ENCODE measurements around the gene HECTD1.

DNA sequence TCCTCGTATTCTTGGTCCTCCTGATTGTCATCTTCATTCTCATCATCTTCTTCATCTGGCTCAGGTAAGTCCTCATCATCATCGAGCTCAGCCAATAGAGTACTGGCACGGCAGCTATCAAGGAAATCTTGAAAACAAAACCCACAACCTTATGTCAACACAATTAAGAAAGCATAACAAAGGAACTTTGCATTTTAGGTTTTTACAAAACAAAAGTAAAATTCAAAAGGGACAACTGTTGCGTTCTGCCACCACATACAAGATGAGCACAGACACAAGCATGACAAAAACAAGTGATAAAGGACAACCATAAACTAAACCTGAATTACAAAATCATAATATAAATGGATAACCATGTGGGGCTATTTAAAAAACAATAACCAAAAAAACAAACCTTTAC is 84.7 kb downstream of the HECTD1 start:
- TF ChIP-seq, protein P1, sequence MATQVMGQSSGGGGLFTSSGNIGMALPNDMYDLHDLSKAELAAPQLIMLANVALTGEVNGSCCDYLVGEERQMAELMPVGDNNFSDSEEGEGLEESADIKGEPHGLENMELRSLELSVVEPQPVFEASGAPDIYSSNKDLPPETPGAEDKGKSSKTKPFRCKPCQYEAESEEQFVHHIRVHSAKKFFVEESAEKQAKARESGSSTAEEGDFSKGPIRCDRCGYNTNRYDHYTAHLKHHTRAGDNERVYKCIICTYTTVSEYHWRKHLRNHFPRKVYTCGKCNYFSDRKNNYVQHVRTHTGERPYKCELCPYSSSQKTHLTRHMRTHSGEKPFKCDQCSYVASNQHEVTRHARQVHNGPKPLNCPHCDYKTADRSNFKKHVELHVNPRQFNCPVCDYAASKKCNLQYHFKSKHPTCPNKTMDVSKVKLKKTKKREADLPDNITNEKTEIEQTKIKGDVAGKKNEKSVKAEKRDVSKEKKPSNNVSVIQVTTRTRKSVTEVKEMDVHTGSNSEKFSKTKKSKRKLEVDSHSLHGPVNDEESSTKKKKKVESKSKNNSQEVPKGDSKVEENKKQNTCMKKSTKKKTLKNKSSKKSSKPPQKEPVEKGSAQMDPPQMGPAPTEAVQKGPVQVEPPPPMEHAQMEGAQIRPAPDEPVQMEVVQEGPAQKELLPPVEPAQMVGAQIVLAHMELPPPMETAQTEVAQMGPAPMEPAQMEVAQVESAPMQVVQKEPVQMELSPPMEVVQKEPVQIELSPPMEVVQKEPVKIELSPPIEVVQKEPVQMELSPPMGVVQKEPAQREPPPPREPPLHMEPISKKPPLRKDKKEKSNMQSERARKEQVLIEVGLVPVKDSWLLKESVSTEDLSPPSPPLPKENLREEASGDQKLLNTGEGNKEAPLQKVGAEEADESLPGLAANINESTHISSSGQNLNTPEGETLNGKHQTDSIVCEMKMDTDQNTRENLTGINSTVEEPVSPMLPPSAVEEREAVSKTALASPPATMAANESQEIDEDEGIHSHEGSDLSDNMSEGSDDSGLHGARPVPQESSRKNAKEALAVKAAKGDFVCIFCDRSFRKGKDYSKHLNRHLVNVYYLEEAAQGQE (IDR thresholded peaks at IDR 0.05; ENCODE audit: insufficient read depth in 1 of 2, low read depth in 2 of 2, low read length in 1 of 2): no peak
- TF ChIP-seq, protein P2, sequence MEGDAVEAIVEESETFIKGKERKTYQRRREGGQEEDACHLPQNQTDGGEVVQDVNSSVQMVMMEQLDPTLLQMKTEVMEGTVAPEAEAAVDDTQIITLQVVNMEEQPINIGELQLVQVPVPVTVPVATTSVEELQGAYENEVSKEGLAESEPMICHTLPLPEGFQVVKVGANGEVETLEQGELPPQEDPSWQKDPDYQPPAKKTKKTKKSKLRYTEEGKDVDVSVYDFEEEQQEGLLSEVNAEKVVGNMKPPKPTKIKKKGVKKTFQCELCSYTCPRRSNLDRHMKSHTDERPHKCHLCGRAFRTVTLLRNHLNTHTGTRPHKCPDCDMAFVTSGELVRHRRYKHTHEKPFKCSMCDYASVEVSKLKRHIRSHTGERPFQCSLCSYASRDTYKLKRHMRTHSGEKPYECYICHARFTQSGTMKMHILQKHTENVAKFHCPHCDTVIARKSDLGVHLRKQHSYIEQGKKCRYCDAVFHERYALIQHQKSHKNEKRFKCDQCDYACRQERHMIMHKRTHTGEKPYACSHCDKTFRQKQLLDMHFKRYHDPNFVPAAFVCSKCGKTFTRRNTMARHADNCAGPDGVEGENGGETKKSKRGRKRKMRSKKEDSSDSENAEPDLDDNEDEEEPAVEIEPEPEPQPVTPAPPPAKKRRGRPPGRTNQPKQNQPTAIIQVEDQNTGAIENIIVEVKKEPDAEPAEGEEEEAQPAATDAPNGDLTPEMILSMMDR (IDR thresholded peaks at IDR 0.05): no peak

Data from Panc1 (cell line).